ENCODE data around the gene CLDN4. TPM values are rescaled to one million over a fixed set of nuclear protein-coding genes. Genes with fewer than 3 reads are reported as not detected.
"Not testable (repeated sequence)": the region's sequence is repeated elsewhere in the genome, so short reads cannot be mapped to it uniquely, and the experiment has no call there.

Gene CLDN4
- total RNA-seq = not detected
- long read RNA-seq = 0 reads

- intact Hi-C loops (cut with DNase I) = no loop called here
- ATAC-seq (no peak), DNase-seq (ENCODE audit: missing footprints) (no peak)
Observed at GRCh38 chr7:73830681-73831583, at the start of gene CLDN4. TSS of gene CLDN4 (plus strand) at chr7:73830996. CDS start at chr7:73831202, 206 bp downstream.

- intact Hi-C loops (cut with DNase I) = no loop called here
- ATAC-seq = no peak
- no peak for DNase-seq (ENCODE audit: missing footprints)
Observed at GRCh38 chr7:73786588-73786987, 44.2 kb upstream of the CLDN4 start.

GRCh38 chr7:73787786-73788048, 43.1 kb upstream of the CLDN4 start:
- ATAC-seq; intact Hi-C loops (cut with DNase I); DNase-seq (ENCODE audit: missing footprints): not testable (repeated sequence)

GRCh38 chr7:73789051-73789450, 41.7 kb upstream of the CLDN4 start:
- DNase-seq (ENCODE audit: missing footprints) (no peak), ATAC-seq (no peak)
- intact Hi-C loops (cut with DNase I) = no loop called here

- intact Hi-C loops (cut with DNase I); ATAC-seq; DNase-seq (ENCODE audit: missing footprints): not testable (repeated sequence)
Observed at GRCh38 chr7:73791170-73791690, 39.6 kb upstream of the CLDN4 start.

GRCh38 chr7:73795188-73795587, 35.6 kb upstream of the CLDN4 start:
- ATAC-seq; intact Hi-C loops (cut with DNase I); DNase-seq (ENCODE audit: missing footprints): not testable (repeated sequence)

- intact Hi-C loops (cut with DNase I); ATAC-seq; DNase-seq (ENCODE audit: missing footprints): not testable (repeated sequence)
Observed at GRCh38 chr7:73796656-73797055, 34.1 kb upstream of the CLDN4 start.

- intact Hi-C loops (cut with DNase I); DNase-seq (ENCODE audit: missing footprints); ATAC-seq: not testable (repeated sequence)
Observed at GRCh38 chr7:73797176-73797575, 33.6 kb upstream of the CLDN4 start.

- ATAC-seq = no peak
- intact Hi-C loops (cut with DNase I) = no loop called here
- no peak for DNase-seq (ENCODE audit: missing footprints)
Observed at GRCh38 chr7:73799282-73800141, 31.3 kb upstream of the CLDN4 start.

DNA sequence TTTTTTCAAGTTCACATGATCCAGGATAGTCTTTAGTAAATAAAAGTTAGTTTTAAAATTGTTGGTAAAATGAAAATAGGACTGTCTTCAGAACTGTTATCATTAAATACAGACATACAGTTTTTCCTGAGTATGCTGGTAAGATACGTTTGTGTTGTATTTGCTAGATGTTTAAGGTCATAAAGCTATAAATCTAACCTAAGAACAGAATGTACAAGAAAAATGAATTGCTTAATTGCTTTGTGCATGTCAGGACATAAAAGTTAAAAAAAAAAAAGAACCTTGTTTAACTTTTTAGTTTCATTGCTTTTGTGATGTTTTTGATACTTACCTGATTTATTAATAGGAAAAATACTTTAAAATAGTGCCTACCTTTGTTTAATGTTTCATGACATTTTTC, 29.2 kb upstream of the CLDN4 start:
- ATAC-seq (no peak), DNase-seq (ENCODE audit: missing footprints) (no peak)
- intact Hi-C loops (cut with DNase I) = no loop called here

GRCh38 chr7:73802459-73802858, 28.3 kb upstream of the CLDN4 start:
- intact Hi-C loops (cut with DNase I) = no loop called here
- DNase-seq (ENCODE audit: missing footprints) = no peak
- no peak for ATAC-seq

DNA sequence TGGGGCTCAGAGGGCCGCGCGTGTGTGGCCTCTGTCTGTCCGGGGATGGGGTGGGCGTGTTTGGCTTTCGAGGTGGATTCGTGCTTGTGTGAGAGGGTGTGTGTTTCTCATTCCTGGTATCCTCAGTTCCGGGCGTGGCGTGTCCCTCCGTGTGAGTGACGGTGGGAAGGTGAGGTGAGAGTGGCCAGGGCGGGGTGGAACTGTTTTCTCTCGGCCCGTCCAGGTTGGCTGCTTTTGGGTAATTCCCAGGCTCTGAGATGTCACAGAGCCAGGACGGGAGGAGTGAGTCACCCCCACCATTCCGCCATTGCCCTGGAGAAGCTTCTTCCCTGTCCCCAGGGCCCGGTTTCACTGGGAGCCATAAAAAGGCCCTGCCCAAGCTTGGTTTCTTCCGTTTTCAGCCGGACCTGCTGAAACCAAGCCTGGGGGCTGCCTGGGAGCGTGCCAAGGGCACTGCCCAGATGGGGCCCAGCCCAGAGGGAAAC, 21.3 kb upstream of the CLDN4 start:
- DNase-seq (ENCODE audit: missing footprints) (no peak), ATAC-seq (no peak)
- intact Hi-C loops (cut with DNase I) = no loop called here

GRCh38 chr7:73810998-73811360, 19.8 kb upstream of the CLDN4 start:
- intact Hi-C loops (cut with DNase I) = loop anchor here (1.0 kb wide), 1 partner anchor 44 kb away; no protein-coding TSS in a partner anchor
- ATAC-seq (no peak), DNase-seq (ENCODE audit: missing footprints) (no peak)

DNA sequence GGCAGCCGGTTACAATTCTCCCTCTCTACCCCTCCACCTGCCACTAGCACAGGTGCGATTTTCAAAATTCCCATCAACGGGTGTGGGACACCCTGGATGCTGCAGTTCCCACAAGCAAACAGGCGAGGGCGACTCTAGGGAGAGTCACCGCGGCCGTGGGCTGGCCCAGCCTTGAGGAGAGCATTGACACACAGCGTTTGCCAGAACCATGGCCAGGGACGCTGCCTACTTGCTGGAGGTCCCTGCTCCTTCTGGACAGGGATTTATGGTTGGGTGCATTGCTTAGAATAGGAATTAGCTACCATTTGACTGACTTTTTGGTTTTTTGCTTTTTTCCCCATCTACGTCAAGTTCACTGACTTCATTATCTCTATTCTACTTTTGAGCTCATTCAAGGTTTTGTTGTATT, 19.0 kb upstream of the CLDN4 start:
- ATAC-seq (peak; percentile 82), DNase-seq (ENCODE audit: missing footprints) (peak; percentile 82)
- intact Hi-C loops (cut with DNase I) = loop anchor here (1.0 kb wide), 1 partner anchor 44 kb away; no protein-coding TSS in a partner anchor

DNA sequence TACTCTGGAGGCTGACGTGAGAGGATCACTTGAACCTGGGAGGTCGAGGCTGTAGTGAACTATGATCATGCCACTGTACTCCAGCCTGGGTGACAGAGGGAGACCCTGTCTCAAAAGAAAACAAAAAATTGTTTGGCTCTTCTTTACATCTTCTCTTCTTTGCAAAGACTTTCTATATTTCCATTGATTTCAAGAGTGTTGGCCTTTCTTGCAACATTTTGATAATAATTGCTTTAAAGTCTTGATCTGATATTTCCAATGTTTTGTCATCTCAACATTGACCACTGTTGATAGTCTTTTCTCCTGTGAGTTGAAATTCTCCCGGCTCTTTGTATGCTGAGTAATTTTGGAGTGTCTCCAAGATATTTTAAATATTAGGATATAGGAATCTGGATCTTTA, 17.8 kb upstream of the CLDN4 start:
- ATAC-seq (no peak), DNase-seq (ENCODE audit: missing footprints) (no peak)
- intact Hi-C loops (cut with DNase I) = no loop called here

GRCh38 chr7:73815436-73815835, 15.4 kb upstream of the CLDN4 start:
- no peak for ATAC-seq
- no peak for DNase-seq (ENCODE audit: missing footprints)
- intact Hi-C loops (cut with DNase I) = no loop called here

GRCh38 chr7:73817121-73817520, 13.7 kb upstream of the CLDN4 start:
- ATAC-seq = no peak
- DNase-seq (ENCODE audit: missing footprints) = no peak
- intact Hi-C loops (cut with DNase I) = no loop called here

DNA sequence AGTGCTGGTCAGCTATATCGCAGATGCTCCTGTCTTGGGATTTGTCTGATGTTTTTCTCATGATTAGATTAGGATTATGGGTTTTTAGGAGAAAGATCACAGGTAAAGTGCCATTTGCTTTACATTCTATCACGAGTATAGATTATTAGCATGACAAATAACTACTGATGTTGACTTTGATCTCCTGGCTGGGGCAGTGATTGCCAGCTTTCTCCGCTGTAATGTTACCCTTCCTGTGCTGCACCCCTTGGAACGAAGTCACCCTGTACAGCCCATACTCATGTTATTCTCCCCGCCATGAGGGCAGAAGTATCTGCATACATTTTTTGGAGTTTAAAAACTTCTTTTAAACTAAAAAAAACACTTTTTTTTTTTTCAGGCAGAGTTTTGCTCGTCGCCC, 10.8 kb upstream of the CLDN4 start:
- no peak for ATAC-seq
- no peak for DNase-seq (ENCODE audit: missing footprints)
- intact Hi-C loops (cut with DNase I) = no loop called here

GRCh38 chr7:73821597-73822285, 9.1 kb upstream of the CLDN4 start:
- DNase-seq (ENCODE audit: missing footprints); ATAC-seq; intact Hi-C loops (cut with DNase I): not testable (repeated sequence)
